HG02943 (cell line): ENCODE results near the gene COMP.
A peak's percentile ranks its signal among the peaks of the same experiment; 100 is the strongest.
"Not testable (repeated sequence)": the region's sequence is repeated elsewhere in the genome, so short reads cannot be mapped to it uniquely, and the experiment has no call there.

Experiments used
- ATAC-seq: cut with Tn5 transposase; IDR thresholded peaks from one replicate; pipeline ENCODE4 v1.9.1; 2021; ENCODE audit warnings: mild to moderate bottlenecking, low read depth, moderate library complexity; ENCODE audit not compliant: unreplicated experiment

The COMP gene

DNA sequence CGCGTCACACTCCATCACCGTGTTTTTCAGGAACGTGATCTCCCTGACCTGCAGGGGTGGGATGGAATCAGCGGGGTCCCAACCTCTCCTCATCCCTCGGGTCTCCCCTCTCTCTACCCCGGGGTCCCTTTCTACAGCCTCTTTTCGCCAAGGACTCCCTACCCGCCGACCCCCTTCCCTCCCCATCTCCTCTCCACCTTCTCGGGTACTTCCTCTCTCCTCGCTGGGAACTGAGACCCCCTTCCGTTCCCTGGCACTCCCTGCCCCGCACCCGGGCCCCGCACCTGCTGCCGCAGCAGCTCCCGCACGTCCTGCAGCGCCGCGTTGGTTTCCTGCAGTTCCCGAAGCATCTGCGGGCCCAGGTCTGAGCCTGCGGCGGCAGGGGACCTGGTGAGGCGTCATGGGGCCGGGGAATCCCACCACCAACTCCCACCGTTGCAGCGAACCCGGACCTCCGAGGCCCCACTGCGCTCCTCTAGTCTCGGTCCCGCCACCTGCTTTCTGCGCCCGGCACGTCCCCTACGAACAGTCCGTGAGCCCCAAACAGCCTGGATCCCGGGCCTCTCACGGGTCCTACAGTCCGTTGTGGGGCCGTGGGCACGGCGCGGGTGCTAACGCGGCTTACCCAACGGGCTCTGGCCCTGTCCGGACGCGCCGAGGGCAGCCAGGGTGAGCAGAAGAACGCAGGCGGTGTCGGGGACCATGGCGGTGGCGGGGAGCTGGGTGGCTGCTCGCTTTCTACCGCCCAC lies at the start of gene COMP:
TSS of gene COMP (minus strand) at position 740 of the 749 bp plus-strand sequence. CDS start at position 704, 36 bp downstream.
- ATAC-seq, result no peak

GRCh38 chr19:18840288-18841267 lies 49.5 kb upstream of the COMP start:
- no peak for ATAC-seq

- no peak for ATAC-seq
These were observed 48.6 kb upstream of the COMP start for GRCh38 chr19:18839465-18840287.

- ATAC-seq, result no peak
These were observed 43.5 kb upstream of the COMP start for GRCh38 chr19:18834644-18834984.

DNA sequence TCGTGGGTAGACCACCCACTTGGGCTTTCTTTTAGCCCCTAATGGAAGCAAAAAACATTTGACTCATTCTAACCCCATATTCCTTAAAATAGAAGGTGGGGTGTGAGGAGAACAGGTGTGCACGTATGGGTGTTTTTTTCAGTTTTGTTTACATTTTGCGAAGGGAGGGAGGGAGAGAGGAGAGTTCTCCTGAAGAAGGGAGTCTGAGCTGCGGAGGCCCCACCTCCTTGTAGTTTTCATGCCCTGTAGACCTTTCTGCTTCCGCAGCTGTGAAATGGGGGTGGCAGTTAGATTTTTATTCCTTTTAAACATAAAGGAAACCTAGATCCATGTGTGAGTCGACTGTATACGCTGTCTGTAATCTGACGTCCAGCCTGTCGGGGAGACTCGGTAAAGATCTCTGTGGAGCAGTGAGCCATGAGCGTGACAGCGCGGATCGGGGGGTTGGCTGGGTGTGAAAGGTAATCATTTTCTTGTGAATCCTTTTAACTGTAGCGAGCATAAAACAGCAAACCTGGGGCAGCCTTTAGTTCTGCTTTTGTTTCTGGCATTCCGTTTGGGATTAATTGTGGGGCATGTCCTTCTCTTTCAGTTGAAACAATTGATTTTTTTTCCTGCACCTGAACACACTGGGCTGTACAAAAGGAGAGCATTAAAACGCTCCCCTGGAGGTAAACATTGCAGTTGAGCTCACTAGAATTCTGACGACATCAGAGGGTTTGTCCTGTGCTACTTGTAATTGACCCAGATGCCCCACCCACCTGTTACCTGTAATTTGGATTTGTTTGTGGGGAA lies 42.9 kb upstream of the COMP start:
- ATAC-seq, result no peak

GRCh38 chr19:18833141-18833476 lies 42.0 kb upstream of the COMP start:
- no peak for ATAC-seq

DNA sequence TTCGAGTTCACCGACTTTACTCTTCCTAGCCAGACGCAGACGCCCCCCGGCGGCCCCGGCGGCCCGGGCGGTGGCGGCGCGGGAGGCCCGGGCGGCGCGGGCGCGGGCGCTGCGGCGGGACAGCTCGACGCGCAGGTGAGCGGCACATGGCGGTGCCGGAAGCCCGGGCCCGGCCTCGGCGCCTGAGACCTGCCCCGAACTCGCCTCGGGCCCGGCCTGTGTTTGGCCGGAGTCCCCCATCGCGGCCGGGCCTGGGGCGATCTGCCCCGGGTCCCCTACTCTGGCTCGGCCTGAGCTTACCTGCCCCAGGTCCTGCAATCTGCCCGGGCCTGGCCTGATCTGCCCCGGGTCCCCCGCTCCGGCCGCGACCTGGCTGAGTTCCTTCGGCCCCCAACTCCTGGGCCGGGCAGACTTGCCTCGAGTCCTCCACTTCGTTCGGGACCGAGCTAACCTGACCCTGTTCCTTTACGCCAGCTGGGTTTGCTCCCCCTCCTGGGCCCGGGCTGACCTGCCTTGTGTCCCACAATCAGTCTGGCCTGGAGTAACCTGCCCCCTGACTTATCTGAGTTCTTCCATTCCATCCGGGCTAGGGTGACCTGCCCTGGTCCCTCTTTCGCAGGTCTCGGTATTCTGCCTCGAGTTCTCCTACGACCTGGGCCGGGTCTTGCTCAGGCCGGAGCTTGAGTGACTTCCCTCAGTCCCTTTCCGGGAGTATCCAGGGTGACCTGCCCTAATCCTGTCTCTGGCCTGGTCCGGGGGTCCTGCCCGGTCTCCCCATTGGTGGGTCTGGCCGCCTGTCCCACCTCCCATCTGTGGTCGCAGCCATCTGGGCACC lies 41.4 kb upstream of the COMP start:
- peak; percentile 20 for ATAC-seq

DNA sequence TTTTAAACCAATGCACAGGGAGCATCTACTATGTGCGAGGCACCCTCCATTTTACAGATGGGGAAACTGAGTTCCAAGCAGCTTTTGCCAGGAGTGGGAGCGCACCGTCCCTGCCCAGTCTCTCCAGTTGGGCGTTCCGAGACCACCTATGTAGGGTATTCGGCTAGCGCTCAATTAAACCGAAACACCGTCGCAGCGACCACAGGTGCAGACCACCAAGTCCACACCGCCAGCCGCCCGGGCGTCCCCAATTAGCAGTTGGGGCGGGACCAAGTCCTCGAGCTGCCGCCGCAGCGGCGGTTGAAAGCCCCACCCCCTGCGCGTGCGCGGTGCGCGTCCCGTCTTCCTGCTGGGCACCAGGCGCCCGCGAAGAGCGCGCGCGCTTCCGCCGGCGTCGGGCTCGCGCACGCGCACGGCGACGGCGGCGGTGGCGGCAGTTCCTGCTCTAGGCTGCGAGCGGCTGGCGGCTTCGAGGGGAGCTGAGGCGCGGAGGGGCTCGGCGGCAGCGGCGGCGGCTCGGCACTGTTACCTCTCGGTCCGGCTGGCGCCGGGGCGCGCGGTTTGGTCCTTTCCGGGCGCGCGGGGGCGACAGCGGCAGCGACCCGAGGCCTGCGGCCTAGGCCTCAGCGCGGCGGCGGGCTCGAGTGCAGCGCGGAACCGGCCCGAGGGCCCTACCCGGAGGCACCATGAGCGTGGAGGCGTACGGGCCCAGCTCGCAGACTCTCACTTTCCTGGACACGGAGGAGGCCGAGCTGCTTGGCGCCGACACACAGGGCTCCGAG lies 40.6 kb upstream of the COMP start, which contains the start of gene UPF1:
TSS of gene UPF1 (plus strand) at position 436 of the 782 bp plus-strand sequence. CDS start at position 687, 251 bp downstream.
- peak; percentile 71 for ATAC-seq

- no peak for ATAC-seq
These were observed 39.4 kb upstream of the COMP start for GRCh38 chr19:18830488-18830887.

- no peak for ATAC-seq
These were observed 37.7 kb upstream of the COMP start for GRCh38 chr19:18828786-18829185.

DNA sequence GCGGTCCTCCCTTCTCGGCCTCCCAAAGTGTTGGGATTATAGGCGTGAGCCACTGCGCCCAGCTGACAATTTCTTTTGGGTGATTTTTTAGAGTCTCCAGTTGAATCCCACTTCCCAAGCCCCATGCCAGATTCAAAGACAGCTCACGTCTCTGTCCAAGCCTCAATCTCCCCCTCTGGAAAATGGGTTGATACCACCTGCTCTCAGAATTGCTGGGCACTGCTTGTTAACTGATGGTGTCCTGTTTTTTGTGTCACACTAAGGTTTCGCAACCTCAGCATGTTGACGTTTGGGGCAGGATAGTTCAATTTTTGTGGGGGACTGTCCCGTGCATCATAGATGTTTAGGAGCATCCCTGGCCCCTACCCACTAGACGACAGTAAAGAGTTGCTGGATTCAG lies 26.5 kb upstream of the COMP start:
- ATAC-seq, result no peak

DNA sequence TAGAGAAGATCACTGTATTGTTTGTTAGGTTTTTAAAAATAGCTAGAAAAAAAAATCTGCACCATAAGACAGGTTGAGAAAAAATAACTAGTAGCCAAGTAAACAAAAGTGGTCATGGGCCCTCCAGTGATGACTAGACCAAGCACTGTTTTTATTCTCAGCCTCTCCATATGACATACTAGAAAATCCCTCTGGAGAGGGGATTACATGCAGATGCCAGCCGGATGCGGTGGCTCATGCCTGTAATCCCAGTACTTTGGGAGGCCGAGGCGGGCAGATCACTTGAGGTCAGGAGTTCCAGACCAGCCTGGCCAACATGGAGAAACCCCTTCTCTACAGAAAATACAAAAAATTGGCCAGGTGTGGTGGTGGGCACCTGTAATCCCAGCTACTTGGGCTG lies 25.5 kb upstream of the COMP start:
- ATAC-seq, result not testable (repeated sequence)

DNA sequence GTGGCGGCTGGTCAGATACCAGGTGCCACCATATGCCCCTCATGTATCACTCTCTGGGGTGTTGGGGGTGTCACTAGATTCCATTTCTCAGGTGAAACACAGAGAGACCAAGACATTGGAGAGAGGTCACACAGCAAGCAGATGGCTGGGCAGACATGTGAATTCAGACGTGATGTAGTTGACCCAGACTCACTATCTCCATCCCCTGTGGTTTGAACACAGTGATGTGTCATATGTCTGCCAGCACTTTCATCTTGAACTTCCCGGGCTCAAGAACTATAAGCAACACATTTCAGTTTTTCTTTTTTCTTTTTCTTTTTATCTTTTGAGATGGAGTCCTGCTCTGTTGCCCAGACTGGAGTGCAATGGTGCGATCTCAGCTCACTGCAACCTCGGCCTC lies 24.6 kb upstream of the COMP start:
- ATAC-seq, result no peak

- ATAC-seq, result no peak
These were observed 23.0 kb upstream of the COMP start for GRCh38 chr19:18814063-18814462.

GRCh38 chr19:18811638-18812037 lies 20.5 kb upstream of the COMP start:
- not testable (repeated sequence) for ATAC-seq

GRCh38 chr19:18809149-18809868 lies 18.2 kb upstream of the COMP start:
- no peak for ATAC-seq

DNA sequence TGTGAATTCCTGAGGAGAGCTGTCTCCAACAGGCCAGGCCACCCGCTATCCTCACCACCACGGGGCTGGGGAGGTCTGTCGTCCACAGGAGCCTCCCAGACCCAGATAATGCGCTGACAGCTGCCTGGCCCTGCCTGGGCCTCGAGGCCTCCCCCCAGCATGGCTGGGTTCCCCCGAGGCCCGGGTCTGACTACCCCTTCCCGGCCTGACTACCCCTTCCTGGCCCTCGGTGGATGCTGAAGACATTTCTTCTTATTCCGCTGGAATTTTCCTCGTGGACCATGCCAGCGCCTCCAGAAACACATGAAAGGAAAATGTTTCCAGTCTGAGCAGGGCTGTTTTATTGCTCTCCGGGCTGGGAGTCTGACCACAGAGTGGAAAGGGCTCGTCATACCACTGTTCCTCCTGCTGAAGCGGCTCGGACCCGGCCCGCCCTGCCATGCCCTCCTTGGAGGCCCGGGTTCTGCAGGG lies 16.8 kb upstream of the COMP start:
- ATAC-seq, result no peak
